ENCODE results near the gene ARHGEF4. TPM values are rescaled to one million over a fixed set of nuclear protein-coding genes. Genes with fewer than 3 reads are reported as not detected.
A peak's percentile ranks its signal among the peaks of the same experiment; 100 is the strongest.

ARHGEF4 gene
- total and polyA plus RNA-seq, 2 donors (not counting 3 experiments of a cell fraction or from before 2014, with no cell fraction given) = not detected

- H3K27me3 ChIP-seq (ENCODE audit: control insufficient read depth in 2 of 2, insufficient read depth in 2 of 2, low read length in 2 of 2) = no peaks in the 10 kb centered on the region
- H2AFZ ChIP-seq (ENCODE audit: low read depth, low read length) = no peak overlapping the region
- FAIRE-seq (peak; percentile 69), DNase-seq (ENCODE audit: low read depth, low spot score) (peak; percentile 72)
- intact Hi-C loops (cut with micrococcal nuclease) (loop anchor here (1.0 kb wide), 1 partner anchor 122 kb away; no protein-coding TSS in a partner anchor), dilution Hi-C loops (cut with MboI; ENCODE audit: extremely low pct_ligation_motif_present, low sequenced_read_pairs) (no loop called here)
- no peaks in the 10 kb centered on the region for H3K79me2 ChIP-seq (ENCODE audit: control insufficient read depth, insufficient read depth, low read length)
- no peak overlapping the region for H3K4me2 ChIP-seq (ENCODE audit: insufficient read depth, low read length)
- no peaks in the 10 kb centered on the region for H4K20me1 ChIP-seq (replicated peaks; ENCODE audit: control insufficient read depth, extremely low read depth, insufficient read depth, low read length)
- no peak overlapping the region for H3K27ac ChIP-seq (ENCODE audit: insufficient read depth, low read depth, low read length)
- H3K9me3 ChIP-seq (replicated peaks; ENCODE audit: control insufficient read depth, insufficient read depth, low read length) = no peaks in the 10 kb centered on the region
- H3K9me1 ChIP-seq (replicated peaks; ENCODE audit: control insufficient read depth, extremely low read depth, insufficient read depth, low read length) = no peaks in the 10 kb centered on the region
- BruUV-seq (replicated peaks) = no TSS peak
- H3K36me3 ChIP-seq (ENCODE audit: control insufficient read depth in 2 of 2, extremely low read depth in 1 of 2, insufficient read depth in 2 of 2, low read length in 2 of 2) = no peaks in the 10 kb centered on the region
- H3K4me1 ChIP-seq (ENCODE audit: control insufficient read depth, extremely low read depth, insufficient read depth, low read length) = no peaks in the 10 kb centered on the region
- CTCF ChIA-PET = interaction anchor here (0.6 to 6.9 kb wide), 9 partner anchors 9 to 135 kb away, joined by 3 to 66 read pairs (median 3); no protein-coding TSS in a partner anchor
- no peak overlapping the region for H3K9ac ChIP-seq (replicated peaks; ENCODE audit: extremely low read depth, insufficient read depth, low read length)
- TF ChIP-seq CTCF (IDR thresholded peaks at IDR 0.05; ENCODE audit: extremely low read depth in 1 of 2, insufficient read depth in 1 of 2, low read depth in 1 of 2, low read length in 2 of 2) = peak; percentile 85 to 92
- TF ChIP-seq FOS (IDR thresholded peaks at IDR 0.05; ENCODE audit: borderline replicate concordance, insufficient read depth, low read length) = no peak
- POLR2A ChIA-PET = no interaction called here
- H3K4me3 ChIP-seq (replicated peaks in 1 of 3; ENCODE audit: insufficient read depth in 1 of 3, low read depth in 1 of 3, low read length in 3 of 3) = no peak overlapping the region
These were observed 83.9 kb downstream of the ARHGEF4 start for GRCh38 chr2:130920415-130921163.

GRCh38 chr2:130921164-130921476 lies 84.4 kb downstream of the ARHGEF4 start:
- TF ChIP-seq POLR2A (IDR thresholded peaks at IDR 0.05; ENCODE audit: low read depth, low read length) (no peak), MYC (IDR thresholded peaks at IDR 0.05; ENCODE audit: low read depth, low read length) (no peak), JUN (IDR thresholded peaks at IDR 0.05; ENCODE audit: borderline replicate concordance, insufficient read depth, insufficient read length, low read depth) (no peak), POLR2AphosphoS5 (IDR thresholded peaks at IDR 0.05; ENCODE audit: insufficient read depth, low read depth, low read length) (no peak), CTCF (IDR thresholded peaks at IDR 0.05; ENCODE audit: extremely low read depth in 1 of 2, insufficient read depth in 1 of 2, low read depth in 1 of 2, low read length in 2 of 2) (no peak), EZH2 (IDR thresholded peaks at IDR 0.05; ENCODE audit: borderline replicate concordance, low read depth, low read length, severe bottlenecking) (no peak), MAX (IDR thresholded peaks at IDR 0.05; ENCODE audit: insufficient read depth, insufficient read length) (no peak), GATA2 (IDR thresholded peaks at IDR 0.05; ENCODE audit: insufficient read depth, insufficient read length, low read depth, low read length) (no peak)
- Histone ChIP-seq H3K9ac (replicated peaks; ENCODE audit: extremely low read depth, insufficient read depth, low read length) (no peak overlapping the region), H3K4me1 (ENCODE audit: control insufficient read depth, extremely low read depth, insufficient read depth, low read length) (no peaks in the 10 kb centered on the region), H3K36me3 (ENCODE audit: control insufficient read depth in 2 of 2, extremely low read depth in 1 of 2, insufficient read depth in 2 of 2, low read length in 2 of 2) (no peaks in the 10 kb centered on the region), H3K27ac (ENCODE audit: insufficient read depth, low read depth, low read length) (no peak overlapping the region), H3K4me3 (replicated peaks in 1 of 3; ENCODE audit: insufficient read depth in 1 of 3, low read depth in 1 of 3, low read length in 3 of 3) (no peak overlapping the region), H4K20me1 (replicated peaks; ENCODE audit: control insufficient read depth, extremely low read depth, insufficient read depth, low read length) (no peaks in the 10 kb centered on the region), H3K9me3 (replicated peaks; ENCODE audit: control insufficient read depth, insufficient read depth, low read length) (no peaks in the 10 kb centered on the region), H3K9me1 (replicated peaks; ENCODE audit: control insufficient read depth, extremely low read depth, insufficient read depth, low read length) (no peaks in the 10 kb centered on the region), H3K79me2 (ENCODE audit: control insufficient read depth, insufficient read depth, low read length) (no peaks in the 10 kb centered on the region), H2AFZ (ENCODE audit: low read depth, low read length) (no peak overlapping the region), H3K4me2 (ENCODE audit: insufficient read depth, low read length) (no peak overlapping the region), H3K27me3 (ENCODE audit: control insufficient read depth in 2 of 2, insufficient read depth in 2 of 2, low read length in 2 of 2) (no peaks in the 10 kb centered on the region)
- ChIA-PET POLR2A (no interaction called here), CTCF (interaction anchor here (0.9 to 6.9 kb wide), 6 partner anchors 21 to 125 kb away, joined by 3 to 66 read pairs (median 4); no protein-coding TSS in a partner anchor)
- BruUV-seq (replicated peaks) = no TSS peak
- FAIRE-seq = no peak
- dilution Hi-C loops (cut with MboI; ENCODE audit: extremely low pct_ligation_motif_present, low sequenced_read_pairs) (no loop called here), intact Hi-C loops (cut with micrococcal nuclease) (no loop called here)
- DNase-seq (ENCODE audit: low read depth, low spot score) = no peak

Data from endothelial cell of umbilical vein (primary cell).